ENCODE data around the gene LYSMD2. TPM values are rescaled to one million over a fixed set of nuclear protein-coding genes. Genes with fewer than 3 reads are reported as not detected.

Gene LYSMD2
- total RNA-seq, 1 donor from 2014 or later, result 33.4 TPM

Other genes with a start within 250 kb of the LYSMD2 start
- gene DMXL2, start 114.9 kb downstream of the LYSMD2 start, total RNA-seq, result 12.6 and 16.8 TPM in 2 replicates
- gene SCG3, start 56.2 kb downstream of the LYSMD2 start, total RNA-seq, result under 0.01 and 0.60 TPM in 2 replicates
- gene TMOD2, start 13.9 kb upstream of the LYSMD2 start, total RNA-seq, result 22.3 and 32.8 TPM in 2 replicates
- gene TMOD3, start 92.0 kb upstream of the LYSMD2 start, total RNA-seq, result 86.6 and 142 TPM in 2 replicates
- gene LEO1, start 234.1 kb upstream of the LYSMD2 start, total RNA-seq, result 38.6 and 59.1 TPM in 2 replicates